ENCODE data around the gene FRMD4B. TPM values are rescaled to one million over a fixed set of nuclear protein-coding genes. Genes with fewer than 3 reads are reported as not detected.

Gene FRMD4B
- total RNA-seq, 2 donors from 2014 or later: 2.1 to 2.2 TPM

GRCh38 chr3:69189487-69189886 lies 196.4 kb downstream of the FRMD4B start:
- no peaks in the 10 kb centered on the region for H3K27me3 ChIP-seq (ENCODE audit: control insufficient read depth, insufficient read depth, low read length, poor library complexity, severe bottlenecking)
- no peaks in the 10 kb centered on the region for H3K4me1 ChIP-seq (ENCODE audit: control insufficient read depth, insufficient read depth, low read length)
- no peak for DNase-seq
- Mint-ChIP-seq H3K27me3 (ENCODE audit: insufficient read depth) (no peaks in the 10 kb centered on the region), H3K4me3 (no peak overlapping the region), H3K36me3 (ENCODE audit: low read depth) (peaks cover 4% of the 10 kb centered on the region), H3K4me1 (no peaks in the 10 kb centered on the region), H3K27ac (no peak overlapping the region), H3K9me3 (no peaks in the 10 kb centered on the region)
- no peaks in the 10 kb centered on the region for H3K36me3 ChIP-seq (ENCODE audit: control insufficient read depth, insufficient read depth, low read length)
- 94% methylated on average over 4 of the region's 4 CpGs; no CpG with 5 or more reads in 1 of the 2 experiments for WGBS, 2 experiments (ENCODE audit: insufficient coverage in 1 of 2, insufficient read length in 1 of 2)
- H3K27ac ChIP-seq (ENCODE audit: low read depth, low read length): no peak overlapping the region
- no peak overlapping the region for H3K4me3 ChIP-seq (ENCODE audit: low read length)
- no peaks in the 10 kb centered on the region for H3K9me3 ChIP-seq (ENCODE audit: control insufficient read depth, low read length)
- TF ChIP-seq, protein P1, sequence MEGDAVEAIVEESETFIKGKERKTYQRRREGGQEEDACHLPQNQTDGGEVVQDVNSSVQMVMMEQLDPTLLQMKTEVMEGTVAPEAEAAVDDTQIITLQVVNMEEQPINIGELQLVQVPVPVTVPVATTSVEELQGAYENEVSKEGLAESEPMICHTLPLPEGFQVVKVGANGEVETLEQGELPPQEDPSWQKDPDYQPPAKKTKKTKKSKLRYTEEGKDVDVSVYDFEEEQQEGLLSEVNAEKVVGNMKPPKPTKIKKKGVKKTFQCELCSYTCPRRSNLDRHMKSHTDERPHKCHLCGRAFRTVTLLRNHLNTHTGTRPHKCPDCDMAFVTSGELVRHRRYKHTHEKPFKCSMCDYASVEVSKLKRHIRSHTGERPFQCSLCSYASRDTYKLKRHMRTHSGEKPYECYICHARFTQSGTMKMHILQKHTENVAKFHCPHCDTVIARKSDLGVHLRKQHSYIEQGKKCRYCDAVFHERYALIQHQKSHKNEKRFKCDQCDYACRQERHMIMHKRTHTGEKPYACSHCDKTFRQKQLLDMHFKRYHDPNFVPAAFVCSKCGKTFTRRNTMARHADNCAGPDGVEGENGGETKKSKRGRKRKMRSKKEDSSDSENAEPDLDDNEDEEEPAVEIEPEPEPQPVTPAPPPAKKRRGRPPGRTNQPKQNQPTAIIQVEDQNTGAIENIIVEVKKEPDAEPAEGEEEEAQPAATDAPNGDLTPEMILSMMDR (conservative IDR thresholded peaks at IDR 0.05): no peak
- no peak overlapping the region for H3K9ac ChIP-seq (ENCODE audit: extremely low read depth, low read length, poor library complexity, severe bottlenecking)

DNA sequence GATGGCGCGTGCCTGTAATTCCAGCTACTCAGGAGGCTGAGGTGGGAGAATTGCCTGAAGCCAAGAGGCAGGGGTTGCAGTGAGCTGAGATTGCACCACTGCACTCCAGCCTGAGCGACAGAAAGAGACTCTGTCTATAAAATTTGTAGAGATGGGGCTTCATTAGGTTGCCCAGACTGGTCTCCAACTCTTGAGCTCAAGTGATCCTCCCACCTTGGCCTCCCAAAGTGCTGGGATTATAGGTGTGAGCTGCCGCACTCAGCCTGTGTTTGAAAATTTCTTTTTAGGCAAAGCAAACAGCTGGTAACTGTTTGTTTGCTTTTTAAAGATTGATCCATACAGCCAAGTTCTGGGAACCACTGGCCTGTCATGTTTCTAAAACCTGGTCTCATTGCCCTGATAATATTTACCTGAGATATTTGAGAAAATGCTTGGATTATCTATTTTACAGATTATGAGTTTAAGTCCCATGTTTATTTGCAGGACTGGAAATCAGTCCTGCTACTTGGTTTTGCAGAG lies 199.3 kb downstream of the FRMD4B start:
- DNase-seq: no peak
- Histone ChIP-seq H3K4me3 (ENCODE audit: low read length) (no peak overlapping the region), H3K27ac (ENCODE audit: low read depth, low read length) (no peak overlapping the region), H3K9ac (ENCODE audit: extremely low read depth, low read length, poor library complexity, severe bottlenecking) (no peak overlapping the region), H3K36me3 (ENCODE audit: control insufficient read depth, insufficient read depth, low read length) (no peaks in the 10 kb centered on the region), H3K9me3 (ENCODE audit: control insufficient read depth, low read length) (no peaks in the 10 kb centered on the region), H3K4me1 (ENCODE audit: control insufficient read depth, insufficient read depth, low read length) (no peaks in the 10 kb centered on the region), H3K27me3 (ENCODE audit: control insufficient read depth, insufficient read depth, low read length, poor library complexity, severe bottlenecking) (no peaks in the 10 kb centered on the region)
- Mint-ChIP-seq H3K4me3 (no peak overlapping the region), H3K27me3 (ENCODE audit: insufficient read depth) (no peaks in the 10 kb centered on the region), H3K36me3 (ENCODE audit: low read depth) (peaks cover 4% of the 10 kb centered on the region), H3K4me1 (no peaks in the 10 kb centered on the region), H3K27ac (no peak overlapping the region), H3K9me3 (no peaks in the 10 kb centered on the region)
- 94 to 96% methylated on average over 3 to 4 of the region's 4 CpGs for WGBS, 2 experiments (ENCODE audit: insufficient coverage in 1 of 2, insufficient read length in 1 of 2)
- TF ChIP-seq, protein P1 (conservative IDR thresholded peaks at IDR 0.05): no peak

DNA sequence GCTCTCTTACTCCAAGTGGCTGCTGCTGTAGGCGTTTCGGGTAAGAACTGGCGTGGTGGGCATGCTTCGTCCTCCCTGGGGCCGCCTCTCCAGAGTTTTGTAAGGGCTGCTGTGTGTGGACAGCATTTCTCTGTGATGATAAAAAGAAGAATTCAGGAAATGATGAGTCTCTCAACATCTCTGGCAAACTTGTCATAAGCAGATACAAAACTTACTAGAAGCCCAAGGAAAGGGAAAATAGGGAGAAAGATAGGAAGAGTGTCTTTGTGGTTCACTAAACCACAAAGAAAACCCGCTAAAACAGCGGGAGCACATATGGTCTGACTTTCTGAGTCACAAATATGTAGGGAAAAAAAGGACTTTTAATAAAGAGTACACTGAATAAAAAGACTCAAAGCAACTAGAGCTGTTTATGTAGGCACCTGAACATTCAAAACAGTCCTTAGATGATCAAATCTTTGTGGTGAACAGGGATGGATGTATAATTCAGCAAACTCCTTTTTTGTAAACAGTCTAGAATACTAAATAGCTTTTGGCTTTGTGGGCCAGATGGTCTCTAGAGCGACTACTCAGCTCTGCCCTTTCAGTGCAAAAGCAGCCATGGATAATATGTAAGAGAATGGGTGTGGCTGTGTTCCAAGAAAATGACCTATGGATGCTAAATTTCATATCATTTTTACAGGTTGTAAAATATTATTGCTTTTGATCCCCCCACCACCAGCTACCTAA lies 203.1 kb downstream of the FRMD4B start:
- Mint-ChIP-seq H3K27ac (no peak overlapping the region), H3K4me3 (no peak overlapping the region), H3K9me3 (no peaks in the 10 kb centered on the region), H3K27me3 (ENCODE audit: insufficient read depth) (no peaks in the 10 kb centered on the region), H3K36me3 (ENCODE audit: low read depth) (peaks cover 12% of the 10 kb centered on the region), H3K4me1 (peaks cover 5% of the 10 kb centered on the region)
- Histone ChIP-seq H3K27me3 (ENCODE audit: control insufficient read depth, insufficient read depth, low read length, poor library complexity, severe bottlenecking) (no peaks in the 10 kb centered on the region), H3K9me3 (ENCODE audit: control insufficient read depth, low read length) (no peaks in the 10 kb centered on the region), H3K4me1 (ENCODE audit: control insufficient read depth, insufficient read depth, low read length) (no peaks in the 10 kb centered on the region), H3K4me3 (ENCODE audit: low read length) (no peak overlapping the region), H3K9ac (ENCODE audit: extremely low read depth, low read length, poor library complexity, severe bottlenecking) (no peak overlapping the region), H3K27ac (ENCODE audit: low read depth, low read length) (peak overlapping the region; percentile 2), H3K36me3 (ENCODE audit: control insufficient read depth, insufficient read depth, low read length) (no peaks in the 10 kb centered on the region)
- TF ChIP-seq, protein P1 (conservative IDR thresholded peaks at IDR 0.05): no peak
- no peak for DNase-seq
- 86 to 95% methylated on average over 7 to 8 of the region's 8 CpGs for WGBS, 2 experiments (ENCODE audit: insufficient coverage in 1 of 2, insufficient read length in 1 of 2)

Data from endodermal cell (in vitro differentiated cells).